GDM1 (cell line): Measurements from ENCODE around the gene DPP6.

Experiments used
- DNase-seq: peaks from one replicate; lab custom pipeline; 2025; lab: John Stamatoyannopoulos, UW

The DPP6 gene

DNA sequence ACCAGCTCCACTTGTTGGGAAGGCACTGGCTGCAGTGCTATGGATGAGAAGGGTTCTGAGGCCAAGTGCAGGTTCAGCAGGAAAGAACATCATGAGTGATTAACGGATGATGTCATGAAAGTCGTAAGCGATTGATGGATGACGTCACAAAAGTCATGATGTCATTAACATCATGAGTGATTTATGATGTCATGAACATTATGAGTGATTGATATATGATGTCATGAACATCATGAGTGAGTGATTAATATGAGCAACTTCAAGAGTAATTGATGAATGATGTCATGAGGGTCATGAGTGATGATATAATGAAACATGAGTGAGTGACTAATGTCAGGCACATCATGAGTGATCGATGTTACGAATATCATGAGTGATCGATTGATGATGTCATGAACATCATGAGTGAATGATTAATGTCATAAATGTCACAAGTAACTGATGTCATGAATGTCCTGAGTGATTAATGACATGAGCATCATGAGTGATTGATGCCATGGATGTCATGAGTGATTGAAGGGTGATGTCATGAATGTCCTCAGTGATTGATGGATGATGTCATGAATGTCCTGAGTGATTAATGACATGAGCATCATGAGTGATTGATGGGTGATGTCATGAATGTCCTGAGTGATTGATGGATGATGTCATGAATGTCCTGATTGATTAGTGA lies 765.2 kb downstream of the DPP6 start:
- no peak for DNase-seq

DNA sequence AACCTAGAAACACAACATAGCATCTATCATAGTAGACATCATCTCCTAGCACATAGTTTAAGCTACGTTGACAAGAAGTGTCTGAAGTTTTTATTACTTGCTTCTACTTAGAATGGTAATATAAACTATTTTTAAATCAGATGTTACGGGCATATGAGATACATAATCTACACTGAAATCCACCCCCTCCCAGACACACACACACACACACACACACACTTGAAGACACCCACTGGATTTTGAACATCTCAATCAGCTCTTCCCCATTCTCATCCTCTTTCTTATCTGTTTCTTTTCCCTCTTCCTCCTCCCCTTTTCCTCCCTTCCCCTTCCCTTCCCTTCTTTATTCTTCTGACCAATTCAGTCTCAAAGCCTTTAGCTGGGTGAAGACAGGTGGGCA lies 774.8 kb downstream of the DPP6 start:
- no peak for DNase-seq

DNA sequence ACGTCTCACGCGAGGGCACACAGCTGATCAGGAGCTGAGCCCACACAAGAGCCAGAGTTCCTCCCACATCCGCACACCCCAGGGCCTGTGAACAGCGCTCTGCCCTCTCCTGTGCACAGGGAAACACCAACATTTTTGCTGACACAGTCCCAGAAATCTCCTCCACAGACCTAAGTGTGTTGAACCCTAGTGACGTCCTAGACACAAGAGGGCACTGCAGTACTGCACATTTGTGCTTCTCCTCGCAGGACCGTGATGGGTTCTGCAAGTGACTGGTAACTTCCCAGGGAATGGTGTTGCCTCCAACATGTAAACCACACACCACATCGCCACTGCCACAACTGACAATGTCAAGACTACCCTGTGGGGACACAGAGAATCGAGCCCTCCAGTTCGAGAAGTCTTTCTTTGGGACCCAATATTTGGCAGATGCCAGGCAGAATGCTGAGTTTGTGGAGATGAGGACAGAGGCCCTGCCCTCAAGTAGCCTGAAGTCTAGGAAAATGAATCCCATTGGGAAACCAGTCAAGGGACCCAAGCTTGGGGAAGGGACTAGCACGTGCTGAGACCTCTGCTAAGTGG lies 780.5 kb downstream of the DPP6 start:
- DNase-seq = no peak

DNA sequence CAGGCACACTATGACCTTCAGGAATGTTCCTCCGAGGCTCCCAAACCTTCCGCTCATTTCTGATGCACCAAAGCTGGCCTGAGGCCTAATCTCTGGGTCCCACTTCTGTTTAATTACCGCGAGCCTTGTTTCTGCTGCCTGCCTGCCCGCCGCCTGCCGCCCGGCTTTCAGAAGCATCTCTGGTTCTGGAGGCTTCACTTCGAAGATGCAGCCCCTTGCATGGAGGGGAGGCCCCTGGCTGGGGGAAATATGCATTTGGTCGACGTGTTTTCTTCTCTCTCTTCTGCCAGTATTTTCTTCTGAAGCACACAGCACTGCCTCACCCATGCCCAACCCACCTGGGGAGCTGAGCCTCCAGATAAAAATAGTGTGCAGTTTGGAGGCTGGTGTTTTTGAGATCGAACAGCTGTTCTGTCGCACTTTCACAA lies 783.8 kb downstream of the DPP6 start:
- no peak for DNase-seq

DNA sequence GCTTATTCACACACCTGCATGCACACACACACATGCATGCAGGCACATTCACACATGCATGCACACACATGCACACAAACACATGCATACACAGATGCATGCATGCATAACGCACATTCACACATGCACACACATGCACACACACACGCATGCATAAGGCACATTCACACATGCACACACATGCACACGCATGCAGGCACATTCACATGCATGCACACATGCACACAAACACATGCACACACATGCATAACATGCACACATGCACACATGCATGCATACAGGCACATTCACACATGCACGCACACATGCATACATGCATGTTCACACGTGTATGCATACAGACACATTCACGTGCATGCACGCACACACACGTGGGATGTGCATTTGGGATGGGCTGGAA lies 784.9 kb downstream of the DPP6 start:
- no peak for DNase-seq

DNA sequence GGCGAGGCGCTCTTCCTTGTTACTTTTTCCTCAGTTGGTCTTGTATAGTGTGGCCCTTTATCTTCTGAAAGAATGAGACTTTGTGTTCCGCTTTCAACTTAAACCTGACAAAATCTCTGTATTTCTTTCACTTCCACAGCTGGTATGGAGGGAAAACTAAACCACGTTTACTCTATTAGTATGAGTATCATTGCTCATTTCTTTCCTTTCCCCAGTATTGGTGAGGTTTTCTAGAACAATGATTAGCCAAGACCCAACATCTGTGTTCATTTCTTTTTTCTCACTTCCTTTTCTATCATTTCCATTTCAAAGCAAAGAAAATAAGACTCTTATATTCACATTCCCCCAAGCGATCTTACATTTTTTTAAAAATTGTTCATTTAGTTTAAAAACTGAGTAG lies 785.4 kb downstream of the DPP6 start:
- no peak for DNase-seq

DNA sequence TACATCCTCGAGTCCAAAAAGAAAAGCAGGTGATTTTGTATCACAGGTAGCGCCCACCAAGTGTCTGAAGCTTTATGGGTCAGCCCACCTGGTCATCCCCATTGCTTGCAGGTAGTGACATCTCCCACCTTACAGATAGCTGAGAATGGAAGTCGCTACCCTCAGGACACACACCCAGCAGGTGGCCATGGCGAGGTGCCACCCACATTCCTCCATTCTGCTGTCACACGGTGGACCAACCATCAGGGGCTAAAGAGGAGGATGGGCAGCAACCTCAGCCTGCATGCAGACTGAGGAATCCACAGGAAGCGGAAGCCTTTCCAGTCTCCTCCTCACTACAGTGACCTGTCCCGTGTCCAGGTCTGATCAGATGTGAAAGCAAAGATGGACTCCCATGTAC lies 787.9 kb downstream of the DPP6 start:
- no peak for DNase-seq

DNA sequence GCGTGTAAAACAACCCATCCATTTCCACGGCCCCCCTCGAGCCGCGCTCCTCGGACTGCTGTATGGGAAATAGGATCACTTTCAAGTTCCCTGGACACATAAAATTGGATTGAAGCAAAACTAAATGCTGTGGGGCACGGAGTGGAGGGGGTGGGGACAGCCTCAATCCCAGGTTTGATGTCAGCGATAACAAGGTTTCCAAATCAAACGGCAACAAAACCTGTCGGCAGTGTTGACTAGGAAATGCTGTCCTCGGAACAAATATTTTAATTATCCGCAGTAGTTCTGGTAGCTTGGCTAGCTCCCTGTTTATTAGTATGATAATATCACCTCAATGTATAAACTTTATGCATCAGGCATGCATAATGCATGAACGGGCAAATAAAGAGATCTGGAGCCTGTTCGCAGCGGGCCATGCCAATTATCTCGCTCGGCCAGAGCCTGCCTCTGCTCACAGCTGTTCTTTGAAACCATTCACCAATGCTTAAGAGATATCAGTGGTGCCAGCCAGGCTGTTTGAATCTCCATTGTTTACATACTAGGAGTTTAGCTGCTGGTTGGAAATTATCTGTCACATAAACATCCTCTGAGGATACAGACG lies 789.6 kb downstream of the DPP6 start:
- no peak for DNase-seq

DNA sequence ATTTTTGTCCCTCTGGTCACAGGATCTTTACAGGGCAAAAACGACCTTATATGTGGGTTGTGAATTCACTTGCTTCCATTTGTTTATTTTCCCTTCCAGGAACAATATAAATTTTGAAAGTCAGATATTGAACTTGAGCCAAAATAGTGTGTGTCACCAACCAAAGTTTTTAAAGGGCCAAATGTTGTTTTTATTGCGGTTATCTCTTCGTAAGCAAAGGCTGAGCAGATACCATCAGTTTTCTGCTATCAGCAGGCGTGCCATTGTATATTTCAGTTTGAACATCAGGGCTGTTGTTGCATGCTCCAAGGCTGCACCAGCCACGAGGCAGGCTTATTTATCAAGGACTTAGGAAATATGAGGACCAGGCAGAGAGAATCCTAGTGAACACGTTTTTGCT lies 790.4 kb downstream of the DPP6 start:
- DNase-seq = no peak

DNA sequence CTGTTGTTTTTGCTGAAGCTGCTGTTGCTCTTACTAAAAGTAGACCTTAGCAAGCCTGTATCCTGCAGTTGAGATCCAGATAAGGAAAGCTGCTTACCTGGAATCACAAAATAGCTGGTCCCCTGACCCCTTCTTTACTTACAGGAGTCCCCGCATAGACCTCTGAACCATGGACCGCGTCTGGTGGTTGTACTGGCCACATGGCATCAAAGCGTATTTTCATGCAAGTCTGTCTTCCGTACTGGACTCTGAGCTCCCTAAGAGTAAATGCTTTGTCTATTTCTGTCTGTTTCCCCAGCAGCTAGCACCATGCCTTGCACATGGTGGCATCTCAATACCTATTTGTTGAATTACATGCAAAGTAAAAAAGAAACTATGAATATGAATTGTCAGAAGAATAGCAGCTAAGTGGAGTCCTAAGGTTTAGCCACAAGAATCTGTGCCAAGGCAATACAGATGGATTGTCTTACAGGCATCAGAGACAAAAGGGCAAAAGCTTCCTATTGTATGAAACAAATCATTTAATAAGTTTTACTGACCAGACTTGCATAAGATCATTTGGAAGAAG lies 791.6 kb downstream of the DPP6 start:
- DNase-seq = no peak

DNA sequence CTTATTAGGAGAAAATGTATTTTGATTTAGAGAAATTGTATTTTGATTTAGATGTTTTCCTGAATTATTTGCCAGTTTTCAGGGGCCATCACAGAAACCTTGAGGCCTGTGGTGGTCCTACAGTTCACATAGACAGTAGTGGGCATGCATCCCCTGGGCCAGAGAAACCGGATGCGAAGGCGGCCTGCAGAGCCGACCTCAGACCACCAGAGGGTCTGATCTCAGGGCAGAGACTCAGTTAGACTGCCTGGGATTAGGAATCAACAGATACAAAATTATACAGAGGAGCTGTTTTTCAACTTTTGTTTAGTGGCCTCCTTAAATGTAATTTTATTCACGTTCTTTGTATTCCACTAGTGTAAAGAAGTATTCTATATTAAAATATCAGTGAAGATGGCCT lies 792.3 kb downstream of the DPP6 start:
- DNase-seq = no peak

DNA sequence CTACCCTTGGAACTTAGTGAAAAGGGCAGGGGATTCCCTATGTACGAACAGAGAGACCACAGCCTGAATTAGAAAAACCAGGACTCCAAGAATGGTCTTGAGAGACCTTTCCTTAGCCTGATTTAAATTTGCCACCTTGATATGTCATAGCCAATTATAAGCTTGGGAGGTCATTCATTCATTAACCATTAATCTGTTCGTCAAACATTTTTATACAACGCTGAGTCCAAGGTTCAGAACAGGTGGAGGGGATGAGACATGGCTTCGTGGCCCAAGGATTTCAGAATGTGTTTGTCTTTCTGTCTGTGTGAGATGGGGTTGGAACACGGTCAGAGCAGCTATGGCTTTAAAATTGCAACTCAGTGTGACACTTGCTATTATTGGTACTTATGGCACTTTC lies 792.8 kb downstream of the DPP6 start:
- no peak for DNase-seq

DNA sequence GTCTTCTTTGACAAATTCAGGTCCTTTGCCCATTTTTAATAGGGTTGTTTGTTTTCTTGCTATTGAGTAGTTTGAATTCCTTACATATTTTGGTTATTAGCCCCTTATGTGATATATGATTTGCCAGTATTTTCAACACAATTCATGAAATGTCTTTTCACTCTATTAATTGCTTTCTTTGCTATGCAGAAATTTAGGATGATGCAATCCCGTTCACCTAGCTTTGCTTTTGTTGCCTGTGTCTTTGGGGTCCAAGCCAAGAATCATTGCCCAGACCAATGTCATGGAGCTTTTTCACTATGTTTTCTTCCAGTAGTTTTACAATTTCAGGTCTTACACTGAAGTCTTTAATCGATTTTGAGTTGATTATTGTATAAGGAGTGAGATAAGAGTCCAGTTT lies 796.3 kb downstream of the DPP6 start:
- DNase-seq = no peak

DNA sequence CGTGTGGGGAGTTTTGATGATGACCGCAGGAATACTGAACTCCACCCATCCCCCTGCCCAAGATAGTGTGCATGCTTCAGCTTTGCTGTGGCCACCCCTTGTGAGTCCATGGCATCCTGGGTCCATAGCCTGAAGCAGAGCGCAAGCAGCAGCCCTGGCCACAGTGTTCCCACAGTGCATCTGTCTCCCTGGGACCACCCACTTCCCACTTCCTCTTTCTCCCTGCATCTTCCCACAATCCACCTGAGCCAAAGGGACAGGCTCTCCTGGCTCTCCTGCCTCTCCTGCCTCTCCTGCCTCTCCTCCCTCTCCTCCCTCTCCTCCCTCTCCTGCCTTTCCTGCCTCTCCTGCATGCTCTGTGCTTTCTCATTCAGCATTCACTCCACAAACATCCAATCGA lies 800.0 kb downstream of the DPP6 start:
- no peak for DNase-seq

DNA sequence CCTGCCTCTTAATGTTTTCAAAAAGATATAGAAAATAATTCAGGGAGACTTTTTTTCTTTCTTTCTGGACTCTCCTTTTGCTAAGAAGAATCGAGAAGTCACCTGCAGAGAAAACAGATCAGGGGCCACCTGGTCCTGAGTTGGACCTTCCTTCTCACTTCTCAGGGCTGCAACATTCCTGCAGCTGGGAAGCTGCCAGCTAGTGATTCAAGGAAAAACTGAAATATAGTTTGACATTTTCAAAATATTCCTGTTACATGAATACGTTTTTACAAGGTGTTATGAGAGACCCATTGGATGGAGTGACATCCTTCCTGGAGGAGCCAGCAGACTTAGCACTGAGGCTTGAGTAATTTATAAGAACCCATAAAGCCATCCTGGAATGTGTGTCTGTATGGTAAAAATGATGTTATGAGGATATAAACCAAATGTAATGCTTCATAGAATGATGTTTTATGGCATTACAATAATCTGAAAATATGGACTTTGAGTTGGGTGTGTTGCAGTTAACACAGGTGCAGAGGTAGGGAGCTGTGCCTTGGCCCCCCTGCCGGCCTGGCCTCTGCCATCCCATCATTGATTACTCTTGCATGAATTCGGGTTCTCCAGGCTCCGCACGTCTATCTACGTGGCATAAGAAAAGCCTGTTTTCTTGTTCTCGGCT lies 801.0 kb downstream of the DPP6 start:
- no peak for DNase-seq

DNA sequence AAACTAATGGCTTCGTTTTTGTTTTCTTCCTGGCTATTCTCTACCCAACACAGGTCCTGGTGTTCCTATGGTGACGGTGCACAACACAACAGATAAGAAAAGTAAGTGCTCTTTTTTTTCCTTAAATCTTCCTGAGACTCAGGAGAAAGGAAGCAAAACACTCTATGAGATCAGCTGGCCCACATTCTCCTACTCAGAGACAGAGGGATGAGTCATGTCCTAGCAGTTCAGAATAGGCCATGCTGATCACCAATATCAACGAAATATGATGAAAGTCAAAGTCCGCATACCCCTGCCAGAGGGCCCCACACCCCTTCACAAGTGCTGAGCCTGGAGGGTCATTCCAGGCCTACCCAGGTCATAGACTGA lies 801.5 kb downstream of the DPP6 start:
- DNase-seq = no peak

DNA sequence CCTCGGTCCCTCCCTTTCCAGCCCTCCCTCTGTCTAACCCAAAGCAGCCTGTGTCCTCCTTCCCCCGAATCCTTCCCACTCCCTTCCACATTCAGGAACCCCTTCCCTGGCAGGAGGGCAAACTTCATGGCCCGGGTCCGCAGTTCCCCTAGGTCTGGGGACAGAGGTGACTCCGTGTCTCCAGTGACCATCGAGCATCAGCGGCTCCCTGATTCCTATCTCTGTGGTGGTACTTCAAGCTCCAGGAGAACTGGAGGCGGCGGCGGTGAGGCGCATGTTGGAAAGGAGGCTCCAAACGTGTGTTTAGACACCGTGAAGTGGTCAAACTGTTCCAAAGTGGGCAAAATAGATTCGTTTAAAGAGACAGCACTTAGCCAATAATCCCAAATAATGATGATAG lies 802.6 kb downstream of the DPP6 start:
- DNase-seq = no peak

DNA sequence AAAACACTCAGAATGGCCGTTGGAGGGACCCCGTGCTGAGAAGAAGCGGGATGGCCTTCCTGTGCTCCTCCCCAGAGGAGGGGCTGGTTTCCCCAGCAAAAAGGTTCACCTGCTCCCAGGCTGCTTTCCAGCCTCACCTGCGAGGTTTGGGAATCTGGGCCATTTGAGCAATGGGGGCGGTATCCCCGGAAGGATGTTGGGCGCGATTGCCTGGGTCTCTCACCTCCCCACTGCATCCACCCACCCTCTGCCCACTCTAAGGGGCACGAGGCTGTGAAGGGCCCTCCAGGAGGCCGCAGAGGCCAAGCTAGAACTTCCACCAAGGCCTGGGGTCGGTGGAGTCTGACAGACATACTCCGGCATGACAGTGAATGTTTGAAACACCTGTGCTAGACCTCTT lies 803.2 kb downstream of the DPP6 start:
- DNase-seq = no peak

DNA sequence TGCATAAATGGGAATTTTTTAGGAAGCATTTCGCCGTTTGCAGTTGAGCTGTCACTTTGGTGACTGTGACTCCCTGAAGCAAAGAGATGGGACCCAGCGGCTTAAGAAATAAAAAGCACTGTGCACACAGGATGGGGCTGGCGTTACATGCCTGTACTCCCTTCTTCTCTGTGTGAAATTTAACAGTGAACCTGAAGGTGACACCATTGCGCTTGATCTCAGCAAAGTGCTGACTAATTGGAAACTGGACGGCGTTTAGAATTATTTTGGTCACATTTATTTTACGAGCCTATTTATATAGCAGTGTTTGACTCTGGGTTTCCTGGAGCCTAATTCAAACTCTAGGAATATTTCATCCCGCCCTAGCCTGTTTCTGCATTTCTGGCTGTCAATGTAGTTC lies 804.5 kb downstream of the DPP6 start:
- DNase-seq = no peak

DNA sequence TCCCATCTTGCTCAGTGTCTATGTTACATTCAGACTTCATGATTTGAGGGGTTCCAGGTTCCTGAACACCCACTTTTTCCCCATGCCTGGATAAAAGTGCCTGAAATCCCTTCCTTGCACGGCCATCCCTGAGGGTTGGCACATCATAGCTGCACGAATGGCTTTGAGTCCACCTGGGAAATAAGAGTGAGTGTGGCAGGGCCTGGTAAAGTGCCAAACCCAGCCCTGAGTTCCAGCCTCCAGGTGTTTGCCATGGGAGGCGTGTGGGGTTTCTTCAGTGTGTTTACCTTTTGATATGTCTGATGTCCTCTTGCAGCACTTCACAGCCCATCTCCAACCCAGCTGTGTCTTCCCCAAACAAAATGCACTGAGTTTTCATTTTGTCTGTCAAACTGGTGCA lies 805.0 kb downstream of the DPP6 start:
- DNase-seq = no peak

DNA sequence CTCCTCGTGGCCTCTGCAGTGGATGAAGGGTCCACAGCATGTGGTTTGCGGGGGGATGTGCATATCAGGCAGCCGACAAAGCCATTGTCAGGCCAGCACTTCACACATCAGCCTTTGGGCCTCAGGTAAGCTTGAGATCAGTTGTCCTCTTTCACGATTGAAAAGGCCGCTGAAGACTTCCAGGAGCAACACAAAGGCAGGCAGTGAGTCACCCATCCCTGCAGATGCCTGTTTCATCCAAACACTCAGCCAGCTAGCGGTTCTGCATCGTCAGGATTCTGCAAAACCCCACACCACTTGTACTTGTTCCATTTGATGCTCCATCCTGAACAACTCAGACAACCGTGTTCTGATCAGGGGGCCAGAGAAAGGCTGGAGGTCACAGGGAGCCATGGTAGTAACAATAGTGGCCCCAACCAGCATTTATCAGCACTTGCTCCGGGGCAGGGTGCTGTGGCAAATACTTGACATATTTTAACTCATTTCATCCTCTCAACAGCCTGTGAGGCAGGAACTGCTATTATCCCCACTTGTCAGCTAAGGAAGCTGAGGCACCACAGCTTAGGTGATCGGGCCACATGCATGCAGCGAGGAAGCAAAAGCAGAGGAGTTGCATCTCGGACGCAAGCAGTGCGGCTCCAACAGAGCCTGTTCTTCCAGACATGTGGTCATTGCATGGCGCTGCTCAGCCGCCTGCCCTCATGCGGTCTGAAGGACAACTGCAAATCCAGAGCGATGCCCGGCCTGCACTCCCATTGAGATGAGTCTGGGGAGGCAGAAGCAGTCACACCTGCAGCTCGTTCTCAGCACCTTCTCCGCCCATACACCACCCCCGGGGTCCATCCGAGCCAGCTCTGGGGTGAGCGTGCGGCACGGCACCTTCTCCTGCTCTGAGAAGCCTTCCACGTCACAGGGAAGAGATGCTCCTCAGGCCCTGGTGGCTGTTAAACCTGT lies 805.8 kb downstream of the DPP6 start:
- no peak for DNase-seq
